Measurements from ENCODE around the gene MOBP. TPM values are rescaled to one million over a fixed set of nuclear protein-coding genes. Genes with fewer than 3 reads are reported as not detected.
"Not testable (repeated sequence)": the region's sequence is repeated elsewhere in the genome, so short reads cannot be mapped to it uniquely, and the experiment has no call there.

MOBP gene
- total RNA-seq, 8 experiments from 2014 or later = 0.05 to 1.2 (median 0.29) TPM; not detected in 1

- Histone ChIP-seq H3K4me3 (no peak overlapping the region), H3K27ac (no peak overlapping the region), H3K4me1 (replicated peaks in 1 of 2) (no peaks in the 10 kb centered on the region)
- no CpG with 5 or more reads among the region's 1 CpG for WGBS, 10 experiments
- in situ Hi-C loops (cut with MboI; ENCODE audit: low pct_unique_long_range_greater_than_20kb in 2 of 9, low sequenced_read_pairs in 9 of 9, unreplicated experiment in 9 of 9) = loop anchor here in 2 of 9 experiments (25.0 kb wide), 2 partner anchors 727 to 877 kb away; partner anchors contain the start of gene EIF1B (in 1 of the 2)
- peak in 2 of 8 experiments; percentile 10 to 38 for ATAC-seq (replicated peaks in 6 of 8)
These were observed 32.3 kb upstream of the MOBP start for GRCh38 chr3:39435006-39435748.

GRCh38 chr3:39438880-39439279 lies 28.6 kb upstream of the MOBP start:
- no peak for ATAC-seq (replicated peaks in 6 of 8)
- Histone ChIP-seq H3K4me1 (replicated peaks in 1 of 2) (no peaks in the 10 kb centered on the region), H3K27ac (no peak overlapping the region), H3K4me3 (no peak overlapping the region)
- WGBS, 10 experiments = 47 to 100% (median 79%) methylated on average over 1 to 4 of the region's 4 CpGs; no CpG with 5 or more reads in 2 of the 10 experiments
- in situ Hi-C loops (cut with MboI; ENCODE audit: low pct_unique_long_range_greater_than_20kb in 2 of 9, low sequenced_read_pairs in 9 of 9, unreplicated experiment in 9 of 9) = loop anchor here in 2 of 9 experiments (25.0 kb wide), 2 partner anchors 723 to 873 kb away; partner anchors contain the start of gene EIF1B (in 1 of the 2)

- ATAC-seq (replicated peaks in 6 of 8) = no peak
- H3K4me3 ChIP-seq = no peak overlapping the region
- no peak overlapping the region for H3K27ac ChIP-seq
- no peaks in the 10 kb centered on the region for H3K4me1 ChIP-seq (replicated peaks in 1 of 2)
- 53 to 100% (median 87%) methylated on average over 1 to 6 of the region's 8 CpGs; no CpG with 5 or more reads in 3 of the 10 experiments for WGBS, 10 experiments
- in situ Hi-C loops (cut with MboI; ENCODE audit: low pct_unique_long_range_greater_than_20kb in 2 of 9, low sequenced_read_pairs in 9 of 9, unreplicated experiment in 9 of 9) = loop anchor here in 3 of 9 experiments (10.0 to 25.0 kb wide), 3 partner anchors 54 to 872 kb away; partner anchors contain the start of gene EIF1B (in 1 of the 3)
These were observed 27.2 kb upstream of the MOBP start for GRCh38 chr3:39440316-39440715.

GRCh38 chr3:39443530-39443929 lies 23.9 kb upstream of the MOBP start:
- Histone ChIP-seq H3K4me1 (replicated peaks in 1 of 2) (no peaks in the 10 kb centered on the region), H3K4me3 (no peak overlapping the region), H3K27ac (no peak overlapping the region)
- 52 to 74% (median 71%) methylated on average over 2 to 3 of the region's 4 CpGs; no CpG with 5 or more reads in 6 of the 10 experiments for WGBS, 10 experiments
- in situ Hi-C loops (cut with MboI; ENCODE audit: low pct_unique_long_range_greater_than_20kb in 2 of 9, low sequenced_read_pairs in 9 of 9, unreplicated experiment in 9 of 9) = loop anchor here in 3 of 9 experiments (10.0 to 25.0 kb wide), 3 partner anchors 51 to 869 kb away; partner anchors contain the start of gene EIF1B (in 1 of the 3)
- no peak for ATAC-seq (replicated peaks in 6 of 8)

- no peak for ATAC-seq (replicated peaks in 6 of 8)
- 0 to 100% (median 69%) methylated on average over 1 to 2 of the region's 2 CpGs; no CpG with 5 or more reads in 1 of the 10 experiments for WGBS, 10 experiments
- Histone ChIP-seq H3K27ac (no peak overlapping the region), H3K4me3 (no peak overlapping the region), H3K4me1 (replicated peaks in 1 of 2) (no peaks in the 10 kb centered on the region)
- in situ Hi-C loops (cut with MboI; ENCODE audit: low pct_unique_long_range_greater_than_20kb in 2 of 9, low sequenced_read_pairs in 9 of 9, unreplicated experiment in 9 of 9) = loop anchor here in 3 of 9 experiments (10.0 to 25.0 kb wide), 3 partner anchors 49 to 866 kb away; partner anchors contain the start of gene EIF1B (in 1 of the 3)
These were observed 21.6 kb upstream of the MOBP start for GRCh38 chr3:39445927-39446326.

- ATAC-seq (replicated peaks in 6 of 8) = no peak
These were observed 21.0 kb upstream of the MOBP start for GRCh38 chr3:39446444-39446843.

GRCh38 chr3:39447637-39448483 lies 19.6 kb upstream of the MOBP start:
- ATAC-seq (replicated peaks in 6 of 8) = peak; percentile 81 to 100 (median 92)
- H3K4me1 ChIP-seq (replicated peaks in 1 of 2) = no peaks in the 10 kb centered on the region
- H3K4me3 ChIP-seq = no peak overlapping the region
- no peak overlapping the region for H3K27ac ChIP-seq
- 11 to 50% (median 28%) methylated on average over 2 to 12 of the region's 13 CpGs for WGBS, 10 experiments
- in situ Hi-C loops (cut with MboI; ENCODE audit: low pct_unique_long_range_greater_than_20kb in 2 of 9, low sequenced_read_pairs in 9 of 9, unreplicated experiment in 9 of 9) = loop anchor here in 3 of 9 experiments (10.0 to 25.0 kb wide), 3 partner anchors 47 to 864 kb away; partner anchors contain the start of gene EIF1B (in 1 of the 3)

More at GRCh38 chr3:39446444-39446843, 21.0 kb upstream of the MOBP start:
- WGBS, 10 experiments = 49 to 100% (median 83%) methylated on average over 1 to 2 of the region's 2 CpGs; no CpG with 5 or more reads in 1 of the 10 experiments
- no peak overlapping the region for H3K4me3 ChIP-seq
- H3K4me1 ChIP-seq (replicated peaks in 1 of 2) = no peaks in the 10 kb centered on the region
- in situ Hi-C loops (cut with MboI; ENCODE audit: low pct_unique_long_range_greater_than_20kb in 2 of 9, low sequenced_read_pairs in 9 of 9, unreplicated experiment in 9 of 9) = loop anchor here in 3 of 9 experiments (10.0 to 25.0 kb wide), 3 partner anchors 48 to 866 kb away; partner anchors contain the start of gene EIF1B (in 1 of the 3)
- H3K27ac ChIP-seq = no peak overlapping the region

- no peak for ATAC-seq (replicated peaks in 6 of 8)
- Histone ChIP-seq H3K4me1 (replicated peaks in 1 of 2) (no peaks in the 10 kb centered on the region), H3K4me3 (no peak overlapping the region), H3K27ac (no peak overlapping the region)
- WGBS, 10 experiments = 46 to 100% (median 75%) methylated on average over 1 to 10 of the region's 10 CpGs
- in situ Hi-C loops (cut with MboI; ENCODE audit: low pct_unique_long_range_greater_than_20kb in 2 of 9, low sequenced_read_pairs in 9 of 9, unreplicated experiment in 9 of 9) = loop anchor here in 3 of 9 experiments (10.0 to 25.0 kb wide), 3 partner anchors 46 to 864 kb away; partner anchors contain the start of gene EIF1B (in 1 of the 3)
These were observed 18.8 kb upstream of the MOBP start for GRCh38 chr3:39448506-39449233.

GRCh38 chr3:39449796-39450195 lies 17.7 kb upstream of the MOBP start:
- 20 to 100% (median 85%) methylated on average over 1 to 3 of the region's 3 CpGs; no CpG with 5 or more reads in 1 of the 10 experiments for WGBS, 10 experiments
- Histone ChIP-seq H3K27ac (no peak overlapping the region), H3K4me3 (no peak overlapping the region), H3K4me1 (replicated peaks in 1 of 2) (no peaks in the 10 kb centered on the region)
- in situ Hi-C loops (cut with MboI; ENCODE audit: low pct_unique_long_range_greater_than_20kb in 2 of 9, low sequenced_read_pairs in 9 of 9, unreplicated experiment in 9 of 9) = loop anchor here in 3 of 9 experiments (10.0 to 25.0 kb wide), 3 partner anchors 45 to 863 kb away; partner anchors contain the start of gene EIF1B (in 1 of the 3)
- no peak for ATAC-seq (replicated peaks in 6 of 8)

- H3K27ac ChIP-seq = no peak overlapping the region
- in situ Hi-C loops (cut with MboI; ENCODE audit: low pct_unique_long_range_greater_than_20kb in 2 of 9, low sequenced_read_pairs in 9 of 9, unreplicated experiment in 9 of 9) = no loop called here
- H3K4me3 ChIP-seq = no peak overlapping the region
- no peak for ATAC-seq (replicated peaks in 6 of 8)
- no peaks in the 10 kb centered on the region for H3K4me1 ChIP-seq (replicated peaks in 1 of 2)
- WGBS, 10 experiments = 0 to 67% (median 19%) methylated on average over 1 of the region's 1 CpG; no CpG with 5 or more reads in 4 of the 10 experiments
These were observed 14.3 kb upstream of the MOBP start for GRCh38 chr3:39453134-39453533.

GRCh38 chr3:39453872-39454271 lies 13.6 kb upstream of the MOBP start:
- ATAC-seq (replicated peaks in 6 of 8); H3K4me1 ChIP-seq (replicated peaks in 1 of 2); H3K4me3 ChIP-seq; H3K27ac ChIP-seq; in situ Hi-C loops (cut with MboI; ENCODE audit: low pct_unique_long_range_greater_than_20kb in 2 of 9, low sequenced_read_pairs in 9 of 9, unreplicated experiment in 9 of 9): not testable (repeated sequence)
- 0 to 100% (median 70%) methylated on average over 1 to 5 of the region's 7 CpGs for WGBS, 10 experiments
